ENCODE data around the gene FAM216B.
"Not testable (repeated sequence)": the region's sequence is repeated elsewhere in the genome, so short reads cannot be mapped to it uniquely, and the experiment has no call there.

FAM216B gene

GRCh38 chr13:42788601-42789000, 7.2 kb downstream of the FAM216B start:
- DNase-seq: no peak

GRCh38 chr13:42792154-42792553, 10.8 kb downstream of the FAM216B start:
- DNase-seq: no peak

- no peak for DNase-seq
Observed at GRCh38 chr13:42794577-42795275, 13.3 kb downstream of the FAM216B start.

GRCh38 chr13:42795666-42796065, 14.3 kb downstream of the FAM216B start:
- DNase-seq: no peak

GRCh38 chr13:42796747-42797356, 15.5 kb downstream of the FAM216B start:
- no peak for DNase-seq

GRCh38 chr13:42798118-42798517, 16.7 kb downstream of the FAM216B start:
- no peak for DNase-seq

- no peak for DNase-seq
Observed at GRCh38 chr13:42800109-42800643, 18.8 kb downstream of the FAM216B start.

- no peak for DNase-seq
Observed at GRCh38 chr13:42803563-42804204, 22.3 kb downstream of the FAM216B start.

GRCh38 chr13:42804244-42804874, 23.0 kb downstream of the FAM216B start:
- DNase-seq: peak in 1 of 5 experiments; percentile 4

- DNase-seq: peak in 1 of 5 experiments; percentile 64
Observed at GRCh38 chr13:42807241-42807640, 25.9 kb downstream of the FAM216B start.

- DNase-seq: no peak
Observed at GRCh38 chr13:42807866-42808265, 26.5 kb downstream of the FAM216B start.

- DNase-seq: peak in 1 of 5 experiments; percentile 70
Observed at GRCh38 chr13:42808341-42808940, 27.1 kb downstream of the FAM216B start.

GRCh38 chr13:42812316-42812715, 30.9 kb downstream of the FAM216B start:
- peak in 1 of 5 experiments; percentile 21 for DNase-seq

- no peak for DNase-seq
Observed at GRCh38 chr13:42814868-42815267, 33.5 kb downstream of the FAM216B start.

- no peak for DNase-seq
Observed at GRCh38 chr13:42815681-42816080, 34.3 kb downstream of the FAM216B start.

- DNase-seq: no peak
Observed at GRCh38 chr13:42816538-42816937, 35.2 kb downstream of the FAM216B start.

- DNase-seq: not testable (repeated sequence)
Observed at GRCh38 chr13:42819687-42820086, 38.3 kb downstream of the FAM216B start.

- DNase-seq: no peak
Observed at GRCh38 chr13:42820451-42820850, 39.1 kb downstream of the FAM216B start.

GRCh38 chr13:42821437-42821836, 40.1 kb downstream of the FAM216B start:
- DNase-seq: no peak

- DNase-seq: no peak
Observed at GRCh38 chr13:42832341-42833096, 51.1 kb downstream of the FAM216B start.

- no peak for DNase-seq
Observed at GRCh38 chr13:42834946-42835345, 53.6 kb downstream of the FAM216B start.
